ENCODE data around the gene MAP1A. TPM values are rescaled to one million over a fixed set of nuclear protein-coding genes. Genes with fewer than 3 reads are reported as not detected.

MAP1A gene
- total RNA-seq, 1 donor from 2014 or later, result 301 TPM

GRCh38 chr15:43534897-43535296 is 17.5 kb downstream of the MAP1A start:
- H3K4me1 Mint-ChIP-seq (ENCODE audit: low read depth, unreplicated experiment), result peaks cover 15% of the 10 kb centered on the region
- no peak for DNase-seq
- TF ChIP-seq CTCF (IDR thresholded peaks at IDR 0.05; ENCODE audit: partially characterized antibody, unreplicated experiment), result no peak
- peaks cover 6% of the 10 kb centered on the region for H3K27me3 Mint-ChIP-seq (ENCODE audit: unreplicated experiment)
- H3K4me3 Mint-ChIP-seq (ENCODE audit: unreplicated experiment), result no peak overlapping the region
- H3K9me3 Mint-ChIP-seq (ENCODE audit: unreplicated experiment), result peaks cover 7% of the 10 kb centered on the region
- peaks cover 6% of the 10 kb centered on the region for H3K36me3 Mint-ChIP-seq (ENCODE audit: unreplicated experiment)
- no peak overlapping the region for H3K27ac Mint-ChIP-seq (ENCODE audit: unreplicated experiment)

GRCh38 chr15:43538091-43538490 is 20.7 kb downstream of the MAP1A start:
- DNase-seq, result no peak

GRCh38 chr15:43541785-43542184 is 24.4 kb downstream of the MAP1A start:
- no peaks in the 10 kb centered on the region for H3K9me3 Mint-ChIP-seq (ENCODE audit: unreplicated experiment)
- DNase-seq, result no peak
- no peak for TF ChIP-seq CTCF (IDR thresholded peaks at IDR 0.05; ENCODE audit: partially characterized antibody, unreplicated experiment)
- H3K27ac Mint-ChIP-seq (ENCODE audit: unreplicated experiment), result no peak overlapping the region
- H3K4me3 Mint-ChIP-seq (ENCODE audit: unreplicated experiment), result no peak overlapping the region
- peaks cover under 1% of the 10 kb centered on the region for H3K36me3 Mint-ChIP-seq (ENCODE audit: unreplicated experiment)
- no peaks in the 10 kb centered on the region for H3K27me3 Mint-ChIP-seq (ENCODE audit: unreplicated experiment)
- no peaks in the 10 kb centered on the region for H3K4me1 Mint-ChIP-seq (ENCODE audit: low read depth, unreplicated experiment)

More at GRCh38 chr15:43538091-43538490, 20.7 kb downstream of the MAP1A start:
- Mint-ChIP-seq H3K27ac (ENCODE audit: unreplicated experiment) (no peak overlapping the region), H3K9me3 (ENCODE audit: unreplicated experiment) (peaks cover 2% of the 10 kb centered on the region), H3K27me3 (ENCODE audit: unreplicated experiment) (peaks cover 1% of the 10 kb centered on the region), H3K36me3 (ENCODE audit: unreplicated experiment) (peaks cover 6% of the 10 kb centered on the region), H3K4me1 (ENCODE audit: low read depth, unreplicated experiment) (peaks cover 11% of the 10 kb centered on the region), H3K4me3 (ENCODE audit: unreplicated experiment) (no peak overlapping the region)
- TF ChIP-seq CTCF (IDR thresholded peaks at IDR 0.05; ENCODE audit: partially characterized antibody, unreplicated experiment), result no peak

GRCh38 chr15:43544266-43544665 is 26.9 kb downstream of the MAP1A start:
- Mint-ChIP-seq H3K4me1 (ENCODE audit: low read depth, unreplicated experiment) (no peaks in the 10 kb centered on the region), H3K27ac (ENCODE audit: unreplicated experiment) (no peak overlapping the region), H3K4me3 (ENCODE audit: unreplicated experiment) (no peak overlapping the region), H3K27me3 (ENCODE audit: unreplicated experiment) (no peaks in the 10 kb centered on the region), H3K9me3 (ENCODE audit: unreplicated experiment) (no peaks in the 10 kb centered on the region), H3K36me3 (ENCODE audit: unreplicated experiment) (peaks cover 10% of the 10 kb centered on the region)
- DNase-seq, result no peak
- no peak for TF ChIP-seq CTCF (IDR thresholded peaks at IDR 0.05; ENCODE audit: partially characterized antibody, unreplicated experiment)

- no peaks in the 10 kb centered on the region for H3K27me3 Mint-ChIP-seq (ENCODE audit: unreplicated experiment)
- H3K4me3 Mint-ChIP-seq (ENCODE audit: unreplicated experiment), result no peak overlapping the region
- no peak overlapping the region for H3K27ac Mint-ChIP-seq (ENCODE audit: unreplicated experiment)
- no peaks in the 10 kb centered on the region for H3K9me3 Mint-ChIP-seq (ENCODE audit: unreplicated experiment)
- H3K36me3 Mint-ChIP-seq (ENCODE audit: unreplicated experiment), result peaks cover 10% of the 10 kb centered on the region
- no peaks in the 10 kb centered on the region for H3K4me1 Mint-ChIP-seq (ENCODE audit: low read depth, unreplicated experiment)
- TF ChIP-seq CTCF (IDR thresholded peaks at IDR 0.05; ENCODE audit: partially characterized antibody, unreplicated experiment), result no peak
- no peak for DNase-seq
Observed at GRCh38 chr15:43545426-43545825, 28.0 kb downstream of the MAP1A start.
